Muscle layer of colon (tissue), 2 donors: ENCODE data around the gene MSTN.
"Not testable (repeated sequence)": the region's sequence is repeated elsewhere in the genome, so short reads cannot be mapped to it uniquely, and the experiment has no call there.

Experiments
- H3K27ac ChIP-seq: one replicate; pipeline ENCODE4 v1.7.0; 2013; ENCODE audit warnings: low read depth, mild to moderate bottlenecking, low read length, moderate library complexity
- H3K27me3 ChIP-seq, 2 donors: one replicate each; pipeline ENCODE4 v1.7.0; 2013; ENCODE audit warnings: low read length in 2 of 2, mild to moderate bottlenecking in 2 of 2; ENCODE audit not compliant: insufficient read depth in 2 of 2, control insufficient read depth in 1 of 2
- H3K36me3 ChIP-seq: one replicate; pipeline ENCODE4 v1.7.0; 2013; ENCODE audit warnings: mild to moderate bottlenecking, low read length; ENCODE audit not compliant: insufficient read depth
- H3K4me1 ChIP-seq: one replicate; pipeline ENCODE4 v1.7.0; 2013; ENCODE audit warnings: mild to moderate bottlenecking, low read length; ENCODE audit not compliant: insufficient read depth
- H3K4me3 ChIP-seq, 2 donors: one replicate each; pipeline ENCODE4 v1.7.0; 2013; ENCODE audit warnings: low read length in 2 of 2, low read depth in 1 of 2, mild to moderate bottlenecking in 1 of 2, moderate library complexity in 1 of 2
- H3K9ac ChIP-seq: one replicate; pipeline ENCODE4 v1.7.0; 2013; ENCODE audit warnings: low read length
- H3K9me3 ChIP-seq: one replicate; pipeline ENCODE4 v1.7.0; 2013; ENCODE audit warnings: mild to moderate bottlenecking, low read length
- donor health status: abdominal sarcoma.
- donor health status: Adenocarcinoma of cecum.

Gene MSTN

GRCh38 chr2:190062053-190062452 is 476 bp downstream of the MSTN start:
- Histone ChIP-seq H3K9ac (no peak overlapping the region), H3K36me3 (no peaks in the 10 kb centered on the region), H3K9me3 (no peaks in the 10 kb centered on the region), H3K4me3 (no peak overlapping the region), H3K4me1 (no peaks in the 10 kb centered on the region), H3K27me3 (no peaks in the 10 kb centered on the region), H3K27ac (no peak overlapping the region)

- Histone ChIP-seq H3K27me3 (no peaks in the 10 kb centered on the region), H3K9ac (no peak overlapping the region), H3K4me3 (no peak overlapping the region)
Observed at GRCh38 chr2:190060626-190061025, 1.9 kb downstream of the MSTN start.

GRCh38 chr2:190060019-190060418 is 2.5 kb downstream of the MSTN start:
- H3K36me3 ChIP-seq: no peaks in the 10 kb centered on the region
- no peak overlapping the region for H3K27ac ChIP-seq
- H3K27me3 ChIP-seq: no peaks in the 10 kb centered on the region
- no peak overlapping the region for H3K4me3 ChIP-seq
- H3K9me3 ChIP-seq: no peaks in the 10 kb centered on the region
- H3K9ac ChIP-seq: no peak overlapping the region
- no peaks in the 10 kb centered on the region for H3K4me1 ChIP-seq

More at GRCh38 chr2:190060626-190061025, 1.9 kb downstream of the MSTN start:
- Histone ChIP-seq H3K27ac (no peak overlapping the region), H3K36me3 (no peaks in the 10 kb centered on the region), H3K9me3 (no peaks in the 10 kb centered on the region), H3K4me1 (no peaks in the 10 kb centered on the region)

GRCh38 chr2:190053426-190053825 is 9.1 kb downstream of the MSTN start:
- Histone ChIP-seq H3K9me3 (no peaks in the 10 kb centered on the region), H3K4me3 (no peak overlapping the region), H3K9ac (no peak overlapping the region), H3K27ac (no peak overlapping the region), H3K27me3 (no peaks in the 10 kb centered on the region), H3K36me3 (no peaks in the 10 kb centered on the region), H3K4me1 (no peaks in the 10 kb centered on the region)

- no peak overlapping the region for H3K4me3 ChIP-seq
- no peak overlapping the region for H3K27ac ChIP-seq
- H3K36me3 ChIP-seq: no peaks in the 10 kb centered on the region
- H3K9ac ChIP-seq: no peak overlapping the region
- no peaks in the 10 kb centered on the region for H3K9me3 ChIP-seq
- H3K27me3 ChIP-seq: no peaks in the 10 kb centered on the region
- H3K4me1 ChIP-seq: no peaks in the 10 kb centered on the region
Observed at GRCh38 chr2:190052307-190052706, 10.2 kb downstream of the MSTN start.

GRCh38 chr2:190051223-190051622 is 11.3 kb downstream of the MSTN start:
- Histone ChIP-seq H3K9ac (no peak overlapping the region), H3K27me3 (no peaks in the 10 kb centered on the region), H3K27ac (no peak overlapping the region), H3K4me1 (no peaks in the 10 kb centered on the region), H3K36me3 (no peaks in the 10 kb centered on the region), H3K9me3 (no peaks in the 10 kb centered on the region), H3K4me3 (no peak overlapping the region)

GRCh38 chr2:190050001-190050400 is 12.5 kb downstream of the MSTN start:
- no peak overlapping the region for H3K4me3 ChIP-seq
- no peaks in the 10 kb centered on the region for H3K27me3 ChIP-seq
- no peaks in the 10 kb centered on the region for H3K4me1 ChIP-seq
- no peak overlapping the region for H3K9ac ChIP-seq
- no peaks in the 10 kb centered on the region for H3K36me3 ChIP-seq
- no peaks in the 10 kb centered on the region for H3K9me3 ChIP-seq
- H3K27ac ChIP-seq: no peak overlapping the region

GRCh38 chr2:190044866-190045265 is 17.7 kb downstream of the MSTN start:
- Histone ChIP-seq H3K4me1 (no peaks in the 10 kb centered on the region), H3K9ac (no peak overlapping the region), H3K4me3 (no peak overlapping the region), H3K27me3 (no peaks in the 10 kb centered on the region), H3K36me3 (no peaks in the 10 kb centered on the region), H3K9me3 (no peaks in the 10 kb centered on the region), H3K27ac (no peak overlapping the region)

GRCh38 chr2:190043441-190043840 is 19.1 kb downstream of the MSTN start:
- Histone ChIP-seq H3K4me3 (no peak overlapping the region), H3K4me1 (no peaks in the 10 kb centered on the region), H3K27me3 (no peaks in the 10 kb centered on the region), H3K9me3 (no peaks in the 10 kb centered on the region), H3K9ac (no peak overlapping the region), H3K36me3 (no peaks in the 10 kb centered on the region), H3K27ac (no peak overlapping the region)

- no peak overlapping the region for H3K27ac ChIP-seq
- H3K9ac ChIP-seq: no peak overlapping the region
- no peak overlapping the region for H3K4me3 ChIP-seq
- no peaks in the 10 kb centered on the region for H3K4me1 ChIP-seq
- H3K9me3 ChIP-seq: no peaks in the 10 kb centered on the region
- no peaks in the 10 kb centered on the region for H3K36me3 ChIP-seq
- H3K27me3 ChIP-seq: no peaks in the 10 kb centered on the region
Observed at GRCh38 chr2:190036071-190036470, 26.5 kb downstream of the MSTN start.

- not testable (repeated sequence) for H3K4me1 ChIP-seq, H3K9ac ChIP-seq, H3K27me3 ChIP-seq
Observed at GRCh38 chr2:190034417-190034816, 28.1 kb downstream of the MSTN start.

GRCh38 chr2:190031969-190032618 is 30.4 kb downstream of the MSTN start:
- Histone ChIP-seq H3K9me3 (no peaks in the 10 kb centered on the region), H3K27ac (no peak overlapping the region), H3K4me1 (no peaks in the 10 kb centered on the region)

More at GRCh38 chr2:190034417-190034816, 28.1 kb downstream of the MSTN start:
- H3K9me3 ChIP-seq, H3K27ac ChIP-seq, H3K36me3 ChIP-seq, H3K4me3 ChIP-seq: not testable (repeated sequence)

More at GRCh38 chr2:190031969-190032618, 30.4 kb downstream of the MSTN start:
- H3K27me3 ChIP-seq: no peaks in the 10 kb centered on the region
- no peak overlapping the region for H3K9ac ChIP-seq
- H3K4me3 ChIP-seq: no peak overlapping the region
- H3K36me3 ChIP-seq: no peaks in the 10 kb centered on the region
